ENCODE measurements around the gene CROCC. TPM values are rescaled to one million over a fixed set of nuclear protein-coding genes. Genes with fewer than 3 reads are reported as not detected.

Gene CROCC
- total RNA-seq, 2 donors from 2014 or later: 6.5 to 9.2 TPM

- DNase-seq (no peak), ATAC-seq (no peak)
- intact Hi-C loops (cut with DNase I): no loop called here
Measured at GRCh38 chr1:17017435-17017834, 95.7 kb downstream of the CROCC start.

- intact Hi-C loops (cut with DNase I): no loop called here
- DNase-seq (no peak), ATAC-seq (no peak)
Measured at GRCh38 chr1:17018849-17019248, 97.1 kb downstream of the CROCC start.

GRCh38 chr1:17020502-17020901 lies 98.8 kb downstream of the CROCC start:
- DNase-seq (no peak), ATAC-seq (no peak)
- intact Hi-C loops (cut with DNase I): no loop called here

DNA sequence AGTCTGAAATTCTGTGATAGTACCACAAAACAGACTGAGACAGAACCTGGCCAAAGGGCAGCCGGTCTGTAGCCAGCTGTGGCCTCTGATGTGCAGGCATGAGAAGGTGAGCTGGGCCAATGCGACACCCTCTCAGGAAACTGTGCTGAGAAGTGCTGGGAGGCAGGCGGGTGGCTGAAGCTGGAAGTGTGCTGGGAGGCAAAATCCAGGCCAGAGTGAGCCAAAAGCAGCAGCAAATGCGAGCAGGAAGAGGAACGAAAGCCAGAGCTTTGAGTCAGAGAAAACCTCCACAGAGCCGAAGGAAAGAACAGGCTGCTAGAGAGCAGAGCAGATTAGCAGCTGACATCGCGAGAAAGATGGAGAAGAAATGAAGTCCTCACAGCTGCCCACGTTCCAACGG lies 100.2 kb downstream of the CROCC start:
- DNase-seq (no peak), ATAC-seq (no peak)
- intact Hi-C loops (cut with DNase I): no loop called here

Other genes starting within 250 kb of the CROCC start
- gene RNU1-4, start 181.4 kb upstream of the CROCC start, total RNA-seq: over 10,000 TPM in 1 of 2 donors, 1,000 to 10,000 TPM in 1; 5,988 to 15,401 TPM
- gene RNU1-2, start 26.0 kb upstream of the CROCC start, total RNA-seq: over 10,000 TPM in 1 of 2 donors, 1,000 to 10,000 TPM in 1; 5,988 to 15,401 TPM
- gene MFAP2, start 58.7 kb downstream of the CROCC start, total RNA-seq: 1 to 10 TPM; 7.9 to 9.6 TPM
- 10 to 100 TPM; 18.8 to 19.5 TPM for gene ATP13A2, start 90.0 kb downstream of the CROCC start, total RNA-seq
- 100 to 1,000 TPM; 224 to 263 TPM for gene SDHB, start 132.1 kb downstream of the CROCC start, total RNA-seq
- gene PADI2, start 197.5 kb downstream of the CROCC start, total RNA-seq: 1 to 10 TPM in 1 of 2 donors, under 1 TPM in 1; 0.50 to 1.2 TPM

Measured in left cardiac atrium (tissue), 4 donors.